GM19035 (cell line): Measurements from ENCODE around the gene ECI1.
A peak's percentile ranks its signal among the peaks of the same experiment; 100 is the strongest.
"Not testable (repeated sequence)": the region's sequence is repeated elsewhere in the genome, so short reads cannot be mapped to it uniquely, and the experiment has no call there.

Source experiments
- ATAC-seq: cut with Tn5 transposase; IDR thresholded peaks from one replicate; pipeline ENCODE4 v1.9.1; 2021; ENCODE audit not compliant: unreplicated experiment

Gene ECI1

GRCh38 chr16:2212362-2213324 lies 38.7 kb downstream of the ECI1 start:
- ATAC-seq, result no peak

GRCh38 chr16:2211923-2212347 lies 39.5 kb downstream of the ECI1 start:
- ATAC-seq, result no peak

DNA sequence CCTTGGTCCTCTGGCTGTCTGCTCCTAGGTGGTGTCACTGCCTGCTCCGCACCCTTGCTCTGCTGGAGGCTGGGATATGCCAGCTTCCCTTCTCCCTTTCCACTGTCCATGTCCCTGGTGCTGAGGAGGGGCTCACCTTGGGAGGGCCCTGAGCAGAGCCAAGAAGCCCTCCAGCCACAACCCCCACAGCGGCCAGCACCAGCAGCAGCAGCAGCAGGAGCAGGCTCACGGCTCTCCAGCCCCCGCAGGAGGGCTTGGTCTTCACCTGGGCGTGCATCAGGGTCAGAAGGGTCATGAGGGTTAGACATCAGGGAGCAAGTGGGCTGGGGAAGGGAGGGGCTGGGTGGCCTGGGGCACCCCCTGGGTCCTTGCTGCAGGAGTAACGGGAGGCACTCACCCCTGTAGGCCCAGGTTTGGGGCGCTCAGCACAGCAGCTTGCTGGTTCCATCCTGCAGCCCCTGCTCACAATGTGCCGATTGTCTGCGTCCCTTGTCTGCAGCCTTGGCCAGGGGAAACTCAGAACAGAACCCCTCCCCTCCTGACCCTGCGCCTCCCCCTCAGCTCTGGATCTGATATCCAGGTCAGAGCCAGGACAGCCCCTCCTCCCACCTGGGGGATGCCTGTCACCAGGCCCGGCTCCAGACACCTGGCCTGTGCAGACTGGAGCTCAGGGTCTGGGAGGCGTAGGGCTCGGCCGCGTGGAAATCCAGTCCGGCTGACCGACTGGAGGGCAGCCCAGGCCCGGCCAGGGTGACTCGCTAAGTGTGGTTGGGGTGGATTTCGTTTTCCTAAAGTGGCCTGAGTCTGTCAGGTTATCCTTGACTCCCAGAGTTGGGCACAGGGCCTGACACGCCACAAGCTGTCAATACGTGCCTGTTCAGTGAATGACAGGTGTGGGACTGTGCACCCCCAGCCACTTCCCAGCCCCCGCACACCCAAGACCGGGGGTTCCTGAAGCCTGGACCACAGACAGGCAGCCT lies 40.7 kb downstream of the ECI1 start, which contains the start of gene BRICD5:
Gene BRICD5 (minus strand): TSS at position 478 of the 980 bp plus-strand sequence. CDS start 30 bp downstream, at position 448.
- no peak for ATAC-seq

- no peak for ATAC-seq
Observed at GRCh38 chr16:2210009-2210332, 41.4 kb downstream of the ECI1 start.

DNA sequence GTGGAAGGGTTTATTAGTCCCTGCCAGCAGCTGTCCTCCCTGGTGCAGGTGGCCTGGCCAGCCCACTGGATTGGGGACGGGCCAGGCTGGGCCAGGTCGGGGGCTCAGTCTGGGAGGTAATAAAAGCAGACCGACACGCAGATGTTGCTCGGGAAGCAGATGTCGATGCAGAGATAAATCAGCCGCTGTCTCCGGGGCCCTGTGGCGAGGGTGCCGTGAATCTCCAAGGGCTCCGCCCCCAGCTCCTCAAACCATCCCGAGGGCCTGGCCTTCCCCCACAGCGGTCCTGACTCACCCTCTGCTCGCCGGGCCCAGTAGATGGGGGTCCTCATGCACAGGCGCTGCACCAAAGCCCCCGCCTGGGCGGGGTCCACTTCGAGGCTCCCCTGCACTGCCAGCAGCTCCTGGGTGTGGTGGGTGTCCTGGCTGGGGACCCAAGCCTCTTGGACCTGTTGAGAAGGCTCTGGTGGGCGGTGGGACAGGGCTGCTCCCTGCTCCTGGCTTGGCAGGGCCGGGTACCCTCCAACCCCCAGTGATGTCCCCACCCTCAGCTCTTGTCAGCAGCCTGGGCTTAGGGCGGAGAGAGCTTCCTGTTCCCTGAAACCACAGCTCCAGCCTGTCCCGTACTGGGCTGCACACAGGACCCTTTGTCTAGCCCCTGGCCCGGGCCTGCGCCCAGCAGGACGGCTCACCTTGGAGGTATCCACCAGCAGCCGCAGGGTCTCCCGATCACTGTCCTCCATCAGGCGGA lies 42.0 kb downstream of the ECI1 start:
- no peak for ATAC-seq

- ATAC-seq, result no peak
Observed at GRCh38 chr16:2208772-2209171, 42.6 kb downstream of the ECI1 start.

DNA sequence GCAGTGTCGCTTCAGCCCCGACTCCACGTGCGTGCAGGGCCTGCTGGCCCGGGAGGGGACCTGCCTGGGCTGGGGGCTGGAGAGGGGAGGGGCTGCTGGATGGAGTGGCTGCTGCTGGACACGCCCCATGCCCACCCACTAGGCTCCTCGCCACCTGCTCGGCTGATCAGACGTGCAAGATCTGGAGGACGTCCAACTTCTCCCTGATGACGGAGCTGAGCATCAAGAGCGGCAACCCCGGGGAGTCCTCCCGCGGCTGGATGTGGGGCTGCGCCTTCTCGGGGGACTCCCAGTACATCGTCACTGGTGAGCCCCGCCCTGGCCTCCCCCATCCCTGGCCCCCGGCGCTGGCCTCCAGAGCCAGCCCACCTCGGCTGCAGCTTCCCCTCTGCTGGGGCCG lies 43.1 kb downstream of the ECI1 start:
- no peak for ATAC-seq

GRCh38 chr16:2207872-2208271 lies 43.5 kb downstream of the ECI1 start:
- ATAC-seq, result no peak

GRCh38 chr16:2206780-2207433 lies 44.5 kb downstream of the ECI1 start:
- no peak for ATAC-seq

- no peak for ATAC-seq
Observed at GRCh38 chr16:2206420-2206779, 45.0 kb downstream of the ECI1 start.

GRCh38 chr16:2205967-2206313 lies 45.4 kb downstream of the ECI1 start:
- ATAC-seq, result peak; percentile 19

DNA sequence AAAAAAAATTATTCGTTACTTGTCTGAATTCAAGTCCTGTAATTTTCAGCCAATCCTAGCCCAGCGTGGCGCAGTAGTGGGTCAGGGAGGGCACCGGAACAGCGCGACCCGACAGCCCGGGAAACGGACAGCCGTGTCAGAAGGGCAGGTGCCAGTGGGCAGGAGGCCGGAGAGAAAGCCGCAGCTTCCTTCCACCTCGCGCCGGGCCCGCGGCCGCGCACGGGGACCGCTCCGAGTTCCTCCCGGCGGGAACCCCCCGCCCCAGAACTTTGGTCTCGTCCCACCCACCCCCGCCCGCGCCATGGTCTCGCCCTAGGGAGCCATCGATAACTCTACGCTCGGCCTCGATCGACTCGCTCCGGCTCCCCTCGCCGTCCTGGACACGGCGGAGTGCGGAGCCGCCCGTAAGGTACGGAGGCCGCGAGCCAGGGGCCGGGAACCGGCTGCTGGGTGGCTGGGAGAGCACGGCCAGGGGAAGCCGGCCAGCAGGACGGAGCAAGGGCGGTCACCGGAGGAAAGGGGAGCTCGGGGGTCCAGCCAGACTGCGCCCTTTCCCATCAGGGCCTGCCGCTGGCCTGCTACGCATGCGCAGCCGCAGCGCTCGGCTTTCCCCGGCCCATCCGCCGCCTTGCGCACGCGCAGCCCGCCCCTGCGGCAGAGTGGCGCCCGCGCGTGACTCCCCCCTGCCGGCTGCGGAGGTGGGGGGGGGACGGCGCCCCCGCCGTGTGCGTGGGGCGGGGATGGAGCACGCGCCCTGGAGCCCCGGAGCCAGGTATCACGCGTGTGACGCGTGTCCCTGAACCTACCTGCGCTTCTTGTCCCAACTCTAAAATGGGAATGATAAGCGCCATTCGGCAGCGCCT lies 46.1 kb downstream of the ECI1 start, which contains the start of gene MLST8:
Gene MLST8 (plus strand): TSS at position 351 of the 863 bp plus-strand sequence. CDS start 632 bp downstream, outside the sequence.
- ATAC-seq, result peak; percentile 83

DNA sequence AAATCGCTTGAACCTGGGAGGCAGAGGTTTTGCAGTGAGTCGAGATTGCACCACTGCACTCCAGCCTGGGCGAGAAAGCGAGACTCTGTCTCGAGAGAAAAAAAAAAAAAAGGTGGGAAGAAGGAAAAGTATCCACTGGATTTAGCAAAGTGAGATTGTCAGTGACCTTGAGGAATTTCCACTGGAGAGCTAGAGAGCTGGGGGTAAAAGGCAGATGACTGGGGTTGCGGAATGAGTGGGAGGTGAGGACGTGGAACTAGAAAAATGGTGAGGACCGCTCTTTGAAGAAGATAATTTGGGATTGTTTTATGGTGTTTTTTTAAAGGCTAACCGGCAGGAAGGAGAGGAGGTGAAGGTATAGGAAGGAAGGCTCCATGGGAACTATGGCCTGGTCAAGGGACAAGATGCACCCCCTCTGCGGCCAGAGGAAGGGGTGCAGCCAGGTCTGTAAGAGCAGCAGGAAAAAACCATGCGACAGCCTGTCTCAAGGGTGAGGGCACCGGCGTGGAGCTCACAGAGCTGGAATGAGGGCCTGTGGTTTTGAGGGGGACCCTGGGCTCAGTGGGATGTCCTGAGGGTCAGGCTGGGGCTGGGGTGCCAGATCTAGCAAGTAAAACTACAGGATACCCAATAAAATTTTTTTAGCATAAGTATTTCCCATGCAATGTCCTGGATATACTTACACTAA lies 46.8 kb downstream of the ECI1 start:
- no peak for ATAC-seq

DNA sequence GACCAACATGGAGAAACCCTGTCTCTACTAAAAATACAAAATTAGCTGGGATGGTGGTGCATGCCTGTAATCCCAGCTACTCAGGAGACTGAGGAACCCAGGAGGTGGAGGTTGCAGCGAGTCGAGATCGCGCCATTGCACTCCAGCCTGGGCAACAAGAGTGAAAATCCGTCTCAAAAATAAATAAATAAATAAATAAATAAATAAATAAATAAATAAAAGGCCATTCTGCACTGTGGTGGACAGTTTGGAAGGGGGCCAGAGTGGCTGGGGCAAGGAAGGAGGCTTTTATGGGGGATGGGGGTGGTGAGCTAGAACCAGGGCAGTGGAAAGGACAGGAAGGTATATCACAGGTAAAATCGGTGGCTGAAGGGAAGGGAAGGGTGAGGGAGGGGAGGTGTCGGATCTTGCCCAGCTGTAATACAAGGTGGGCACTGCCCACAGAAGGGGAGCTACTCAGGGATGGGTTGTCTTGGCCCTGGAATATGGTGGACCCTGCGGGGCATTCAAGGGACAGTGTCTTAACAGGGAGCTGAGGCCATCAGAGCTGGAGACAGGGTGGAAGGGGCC lies 48.2 kb downstream of the ECI1 start:
- ATAC-seq, result not testable (repeated sequence)

DNA sequence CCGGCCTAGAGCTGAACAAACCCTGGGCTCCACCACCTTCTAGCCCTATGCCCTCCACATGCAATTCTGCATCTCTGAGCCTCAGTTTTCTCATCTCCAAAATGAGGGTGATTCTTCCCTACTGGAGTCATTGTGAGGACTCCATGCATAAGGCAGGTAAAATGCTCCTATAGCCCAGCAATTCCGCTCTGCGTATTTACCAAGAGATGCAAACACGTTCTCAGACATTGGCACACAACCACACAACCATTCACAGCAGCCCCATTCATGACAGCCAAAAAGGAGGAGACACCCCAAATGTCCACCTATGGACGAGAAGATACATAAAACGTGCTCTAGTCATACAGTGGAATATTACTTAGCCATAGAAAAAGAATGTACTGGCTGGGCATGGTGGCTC lies 51.1 kb downstream of the ECI1 start:
- no peak for ATAC-seq

- ATAC-seq, result no peak
Observed at GRCh38 chr16:2199621-2200139, 51.7 kb downstream of the ECI1 start.

GRCh38 chr16:2199095-2199494 lies 52.3 kb downstream of the ECI1 start:
- no peak for ATAC-seq

GRCh38 chr16:2198283-2198682 lies 53.1 kb downstream of the ECI1 start:
- ATAC-seq, result no peak
